Activated CD4-positive, CD25-positive, alpha-beta regulatory T cell treated with anti-CD3 and anti-CD28 coated beads, Interleukin-2, amount 50 U/mL, for 16 hours (primary cell): Measurements from ENCODE around the gene DNAJB1.
"Not testable (repeated sequence)": the region's sequence is repeated elsewhere in the genome, so short reads cannot be mapped to it uniquely, and the experiment has no call there.

Source experiments
- DNase-seq: peaks from one replicate; pipeline ENCODE4 v3.0.0-alpha.2; 2020; ENCODE audit warnings: low read depth, low spot score

The DNAJB1 gene

GRCh38 chr19:14553042-14553938, 35.1 kb upstream of the DNAJB1 start:
- no peak for DNase-seq

GRCh38 chr19:14552006-14552360, 33.8 kb upstream of the DNAJB1 start:
- not testable (repeated sequence) for DNase-seq

GRCh38 chr19:14551134-14552005, 33.2 kb upstream of the DNAJB1 start:
- DNase-seq = peak; percentile 50

DNA sequence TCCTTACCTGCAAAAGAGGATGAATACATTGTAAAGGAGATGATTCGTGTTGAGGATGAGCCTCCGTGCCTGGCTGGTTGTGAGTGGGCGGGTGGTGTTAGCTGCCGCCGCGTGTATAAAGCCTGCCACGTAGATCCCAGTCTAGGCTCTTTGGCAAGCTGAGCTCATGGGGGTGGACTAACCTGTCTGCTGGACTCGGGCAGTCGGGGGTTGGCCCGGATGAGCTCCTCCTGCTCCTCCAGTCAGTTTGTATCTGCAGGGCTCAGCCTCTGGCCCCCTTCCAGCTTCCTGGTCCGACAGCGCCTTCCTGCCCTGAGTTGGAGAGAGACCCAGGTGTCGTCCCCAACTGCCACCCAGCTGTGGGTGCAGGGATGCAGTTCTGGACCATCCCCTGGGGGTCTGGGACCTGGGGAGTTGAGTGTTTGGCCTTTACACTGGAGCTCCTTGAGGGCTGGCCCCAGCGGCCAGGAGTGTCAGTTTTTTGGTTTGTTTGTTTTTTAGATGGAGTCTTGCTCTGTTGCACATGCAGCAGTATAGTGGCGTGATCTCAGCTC, 32.1 kb upstream of the DNAJB1 start:
- no peak for DNase-seq

GRCh38 chr19:14545716-14546082, 27.5 kb upstream of the DNAJB1 start:
- DNase-seq = no peak

- no peak for DNase-seq
Measured at GRCh38 chr19:14544977-14545715, 26.9 kb upstream of the DNAJB1 start.

GRCh38 chr19:14544047-14544446, 25.9 kb upstream of the DNAJB1 start:
- DNase-seq = no peak

DNA sequence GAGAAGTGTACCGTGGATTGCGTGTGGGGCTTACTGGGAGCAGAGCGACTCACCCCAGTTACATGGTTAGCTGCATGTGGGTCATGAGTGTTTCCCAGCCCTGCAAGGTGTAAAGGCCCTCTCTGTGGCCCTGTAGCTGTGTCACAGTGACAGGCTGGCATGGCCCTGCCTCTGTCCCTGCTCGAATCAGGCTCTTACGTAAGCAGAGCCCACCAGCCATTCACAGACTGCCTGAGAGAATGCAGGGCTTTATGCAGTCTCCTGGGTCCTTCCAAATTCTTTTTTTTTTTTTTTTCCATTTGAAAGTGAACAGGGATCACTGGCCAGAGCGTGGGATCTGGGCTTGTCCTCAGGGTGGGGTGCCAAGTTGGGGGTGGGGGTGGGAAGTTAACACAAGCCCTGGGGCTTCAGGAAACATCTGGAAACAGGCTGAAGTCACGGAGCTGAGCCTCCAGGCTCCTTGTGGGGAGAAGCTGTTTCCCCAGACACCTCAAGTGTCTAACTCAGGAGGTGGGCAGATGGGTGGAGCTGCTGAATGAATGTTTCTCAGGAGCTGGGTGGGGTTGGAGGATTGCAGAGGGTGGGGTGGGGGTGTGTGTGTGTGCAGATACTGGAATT, 24.6 kb upstream of the DNAJB1 start:
- DNase-seq = no peak

- not testable (repeated sequence) for DNase-seq
Measured at GRCh38 chr19:14541979-14542378, 23.8 kb upstream of the DNAJB1 start.

GRCh38 chr19:14540741-14541525, 22.7 kb upstream of the DNAJB1 start:
- DNase-seq = no peak

DNA sequence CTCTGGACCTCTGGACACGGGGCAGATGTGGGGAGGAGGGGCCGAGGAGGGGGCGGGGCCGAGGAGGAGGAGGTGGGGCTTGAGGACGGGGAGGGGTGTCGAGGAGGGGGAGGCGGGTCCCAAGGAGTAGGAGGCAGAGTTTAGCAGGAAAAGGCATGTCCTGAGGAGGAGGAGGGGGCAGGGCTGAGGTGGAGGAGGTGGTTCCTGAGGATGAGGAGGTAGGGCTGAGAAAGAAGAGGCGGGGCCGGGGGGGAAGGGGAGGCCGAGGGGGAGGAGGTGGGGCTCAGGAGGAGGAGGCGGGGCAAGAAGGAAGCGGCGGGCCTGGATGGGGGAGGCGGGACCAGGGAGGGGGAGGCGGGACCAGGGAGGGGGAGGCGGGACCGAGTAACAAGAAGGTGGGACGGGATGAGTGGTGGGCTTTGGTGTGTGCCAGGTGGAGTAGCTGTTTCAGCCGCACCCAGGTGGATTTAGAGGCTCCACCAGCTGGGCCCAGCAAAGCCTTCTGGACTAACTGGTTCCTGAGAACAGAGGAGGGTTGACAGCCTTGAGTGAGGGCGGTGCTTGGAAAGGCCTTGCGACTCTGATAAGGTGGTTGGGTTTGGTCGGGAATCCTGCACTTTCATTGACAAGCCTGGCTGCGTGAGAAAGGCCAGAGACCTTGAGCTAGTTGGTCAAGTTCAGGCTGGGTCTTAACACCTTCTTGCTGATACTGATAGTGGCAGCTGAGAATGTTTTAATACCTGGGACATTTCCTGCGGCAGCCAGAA, 18.9 kb upstream of the DNAJB1 start:
- DNase-seq = no peak

DNA sequence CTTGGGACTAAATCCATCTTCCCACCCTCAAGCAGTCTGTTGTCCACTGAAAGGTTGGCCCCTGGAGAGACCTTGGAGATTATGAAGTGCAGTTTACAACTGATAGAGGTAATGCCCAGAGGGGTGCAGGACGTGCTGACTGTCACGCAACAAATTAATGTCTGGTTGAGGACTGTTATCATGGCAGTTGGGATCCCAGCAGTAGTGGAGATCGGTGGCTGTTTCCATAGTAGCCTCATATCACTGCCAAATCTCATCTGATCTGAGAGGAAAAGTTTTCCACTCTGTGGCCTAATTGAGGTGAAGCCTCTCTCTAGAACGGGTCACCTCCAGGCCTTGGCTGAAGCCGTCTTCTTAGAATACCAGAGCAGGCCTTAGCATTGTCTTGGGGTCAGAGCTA, 15.3 kb upstream of the DNAJB1 start:
- DNase-seq = no peak

DNA sequence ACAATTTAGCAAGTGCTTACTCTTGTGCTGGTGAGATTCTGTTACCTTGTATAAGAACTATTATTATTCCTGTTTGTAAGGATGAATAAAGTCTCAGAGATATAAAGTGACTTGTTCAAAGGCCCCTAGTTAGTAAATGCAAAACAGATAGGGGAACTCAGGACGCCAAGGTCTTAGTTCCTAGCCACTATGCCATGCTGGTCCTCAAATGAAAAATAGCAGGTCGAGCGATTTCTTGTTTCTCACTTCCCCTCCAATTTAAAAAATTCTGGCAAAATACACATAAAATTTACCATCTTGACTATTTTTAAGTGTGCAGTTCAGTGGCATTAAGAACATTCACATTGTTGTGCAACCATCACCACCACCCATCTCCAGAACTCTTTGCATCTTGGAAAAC, 12.3 kb upstream of the DNAJB1 start:
- no peak for DNase-seq

- no peak for DNase-seq
Measured at GRCh38 chr19:14530005-14530348, 11.8 kb upstream of the DNAJB1 start.

- DNase-seq = peak; percentile 100
Measured at GRCh38 chr19:14529254-14530004, 11.2 kb upstream of the DNAJB1 start, which contains the start of gene TECR. Gene TECR (plus strand): TSS chr19:14529594. CDS start chr19:14529697, 103 bp downstream.

GRCh38 chr19:14528419-14529253, 10.4 kb upstream of the DNAJB1 start:
- no peak for DNase-seq

- no peak for DNase-seq
Measured at GRCh38 chr19:14526423-14526822, 8.2 kb upstream of the DNAJB1 start.

DNA sequence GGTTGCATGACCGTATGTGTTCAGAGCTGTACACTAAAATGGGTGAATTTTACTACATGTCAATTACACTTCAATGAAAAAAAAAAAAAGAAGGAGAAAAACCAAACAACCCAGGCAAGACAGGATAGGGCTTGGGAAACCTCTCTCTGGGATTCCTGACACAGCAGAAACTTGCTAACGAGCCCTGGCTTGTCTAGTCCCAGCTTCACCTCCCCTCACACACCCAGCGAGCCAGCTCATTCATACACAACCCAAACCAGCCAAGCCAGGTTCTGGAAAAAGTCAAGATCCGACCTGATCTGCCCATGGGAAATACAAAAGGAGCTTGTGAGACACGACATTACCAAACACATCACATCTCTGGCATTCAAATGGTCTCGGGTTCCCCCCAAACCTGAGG, 7.5 kb upstream of the DNAJB1 start:
- no peak for DNase-seq
